Mammary epithelial cell (primary cell): Measurements from ENCODE around the gene ADAM22.

Experiments used
- CTCF ChIP-seq, 2 donors: IDR thresholded peaks in 1 of 2; conservative IDR thresholded peaks in 1 of 2; 2 replicates each; pipeline ENCODE4 v1.5.1; 2011 to 2012; ENCODE audit warnings: inconsistent platforms in 2 of 2, low read length in 2 of 2, mild to moderate bottlenecking in 2 of 2, control low read depth in 1 of 2, low read depth in 1 of 2; ENCODE audit not compliant: insufficient read depth in 1 of 2; ENCODE audit errors: extremely low read depth in 1 of 2
- EZH2 ChIP-seq: IDR thresholded peaks from 2 replicates; pipeline ENCODE4 v1.6.1; 2012; ENCODE audit warnings: low read length, inconsistent platforms, borderline replicate concordance

GRCh38 chr7:88091988-88092675 is 158.1 kb downstream of the ADAM22 start:
- TF ChIP-seq CTCF (conservative IDR thresholded peaks at IDR 0.05 in 1 of 2, IDR thresholded peaks at IDR 0.05 in 1 of 2; ENCODE audit: extremely low read depth in 1 of 2, insufficient read depth in 1 of 2, low read depth in 1 of 2, low read length in 2 of 2) (no peak), EZH2 (no peak)
